Glutamatergic neuron (in vitro differentiated cells): ENCODE data around the gene SRSF11. TPM values are rescaled to one million over a fixed set of nuclear protein-coding genes. Genes with fewer than 3 reads are reported as not detected.
A peak's percentile ranks its signal among the peaks of the same experiment; 100 is the strongest.
"Not testable (repeated sequence)": the region's sequence is repeated elsewhere in the genome, so short reads cannot be mapped to it uniquely, and the experiment has no call there.

ENCODE experiments used
- DNase-seq: peaks from one replicate; pipeline ENCODE4 v3.0.0; 2022
- H3K27ac Mint-ChIP-seq: one replicate; pipeline ENCODE4 v1.8.0; 2020; ENCODE audit warnings: mild to moderate bottlenecking, mixed read lengths, inconsistent platforms; ENCODE audit not compliant: unreplicated experiment
- H3K27me3 Mint-ChIP-seq: one replicate; pipeline ENCODE4 v1.8.0; 2020; ENCODE audit warnings: mild to moderate bottlenecking, moderate library complexity, mixed read lengths, inconsistent platforms; ENCODE audit not compliant: unreplicated experiment
- H3K36me3 Mint-ChIP-seq: one replicate; pipeline ENCODE4 v1.8.0; 2020; ENCODE audit warnings: mild to moderate bottlenecking, mixed read lengths, inconsistent platforms; ENCODE audit not compliant: unreplicated experiment
- H3K4me1 Mint-ChIP-seq: one replicate; pipeline ENCODE4 v1.8.0; 2020; ENCODE audit warnings: mild to moderate bottlenecking, low read depth, mixed read lengths, inconsistent platforms; ENCODE audit not compliant: unreplicated experiment
- H3K4me3 Mint-ChIP-seq: one replicate; pipeline ENCODE4 v1.8.0; 2020; ENCODE audit warnings: mild to moderate bottlenecking, mixed read lengths, inconsistent platforms; ENCODE audit not compliant: unreplicated experiment
- H3K9me3 Mint-ChIP-seq: one replicate; pipeline ENCODE4 v1.8.0; 2020; ENCODE audit warnings: mild to moderate bottlenecking, moderate library complexity, mixed read lengths, inconsistent platforms; ENCODE audit not compliant: unreplicated experiment
- total RNA-seq: library from RNA; stranded (reverse); fragmentation: NEBNext Ultra II Directional; extraction: Animal tissue kit (Norgen Biotek cat#: 25700); gene quantifications from one replicate; pipeline ENCODE4 v1.2.1, GENCODE V29; 2021; ENCODE audit not compliant: unreplicated experiment
- TF ChIP-seq, protein P1 (sequence below): fragments of 200-600 bp; sonication (generic); IDR thresholded peaks from one replicate; pipeline ENCODE4 v1.5.0; 2021; ENCODE audit not compliant: partially characterized antibody, unreplicated experiment

SRSF11 gene
- total RNA-seq, 1 donor from 2014 or later = 265 TPM

GRCh38 chr1:70204139-70204538, 17.0 kb upstream of the SRSF11 start:
- Mint-ChIP-seq H3K36me3 (no peaks in the 10 kb centered on the region), H3K4me1 (peaks cover 7% of the 10 kb centered on the region), H3K27ac (peak overlapping the region; percentile 96), H3K27me3 (peaks cover 9% of the 10 kb centered on the region), H3K4me3 (peak overlapping the region; percentile 96), H3K9me3 (peaks cover 12% of the 10 kb centered on the region)
- TF ChIP-seq, protein P1, sequence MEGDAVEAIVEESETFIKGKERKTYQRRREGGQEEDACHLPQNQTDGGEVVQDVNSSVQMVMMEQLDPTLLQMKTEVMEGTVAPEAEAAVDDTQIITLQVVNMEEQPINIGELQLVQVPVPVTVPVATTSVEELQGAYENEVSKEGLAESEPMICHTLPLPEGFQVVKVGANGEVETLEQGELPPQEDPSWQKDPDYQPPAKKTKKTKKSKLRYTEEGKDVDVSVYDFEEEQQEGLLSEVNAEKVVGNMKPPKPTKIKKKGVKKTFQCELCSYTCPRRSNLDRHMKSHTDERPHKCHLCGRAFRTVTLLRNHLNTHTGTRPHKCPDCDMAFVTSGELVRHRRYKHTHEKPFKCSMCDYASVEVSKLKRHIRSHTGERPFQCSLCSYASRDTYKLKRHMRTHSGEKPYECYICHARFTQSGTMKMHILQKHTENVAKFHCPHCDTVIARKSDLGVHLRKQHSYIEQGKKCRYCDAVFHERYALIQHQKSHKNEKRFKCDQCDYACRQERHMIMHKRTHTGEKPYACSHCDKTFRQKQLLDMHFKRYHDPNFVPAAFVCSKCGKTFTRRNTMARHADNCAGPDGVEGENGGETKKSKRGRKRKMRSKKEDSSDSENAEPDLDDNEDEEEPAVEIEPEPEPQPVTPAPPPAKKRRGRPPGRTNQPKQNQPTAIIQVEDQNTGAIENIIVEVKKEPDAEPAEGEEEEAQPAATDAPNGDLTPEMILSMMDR = no peak
- no peak for DNase-seq

- Mint-ChIP-seq H3K4me3 (peak overlapping the region; percentile 96), H3K9me3 (peaks cover 12% of the 10 kb centered on the region), H3K4me1 (peaks cover 7% of the 10 kb centered on the region), H3K27me3 (peaks cover 9% of the 10 kb centered on the region), H3K27ac (peak overlapping the region; percentile 96), H3K36me3 (no peaks in the 10 kb centered on the region)
- no peak for DNase-seq
- TF ChIP-seq, protein P1 = no peak
These were observed 16.6 kb upstream of the SRSF11 start for GRCh38 chr1:70204600-70204999.

DNA sequence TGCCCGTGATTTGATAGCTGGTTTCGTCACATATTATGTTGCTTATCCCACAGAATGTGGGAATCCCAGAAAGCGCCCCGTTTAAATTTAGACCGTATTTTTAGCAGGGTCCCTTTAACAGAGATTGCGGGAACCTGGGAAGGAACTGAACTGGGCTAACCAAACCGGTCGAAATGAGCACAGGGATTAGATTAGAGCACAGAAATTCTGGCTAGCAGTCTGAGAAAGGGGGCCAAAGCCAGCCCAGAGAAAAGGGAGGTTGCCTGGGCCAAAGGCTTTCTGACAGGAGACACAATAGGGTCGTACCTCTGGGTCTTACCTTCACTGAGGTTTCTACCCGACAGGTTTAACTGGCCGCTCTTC, 16.1 kb upstream of the SRSF11 start:
- Mint-ChIP-seq H3K4me3 (peak overlapping the region; percentile 96), H3K4me1 (peaks cover 7% of the 10 kb centered on the region), H3K36me3 (no peaks in the 10 kb centered on the region), H3K27ac (peak overlapping the region; percentile 96), H3K9me3 (peaks cover 12% of the 10 kb centered on the region), H3K27me3 (peaks cover 9% of the 10 kb centered on the region)
- TF ChIP-seq, protein P1 = no peak
- no peak for DNase-seq

DNA sequence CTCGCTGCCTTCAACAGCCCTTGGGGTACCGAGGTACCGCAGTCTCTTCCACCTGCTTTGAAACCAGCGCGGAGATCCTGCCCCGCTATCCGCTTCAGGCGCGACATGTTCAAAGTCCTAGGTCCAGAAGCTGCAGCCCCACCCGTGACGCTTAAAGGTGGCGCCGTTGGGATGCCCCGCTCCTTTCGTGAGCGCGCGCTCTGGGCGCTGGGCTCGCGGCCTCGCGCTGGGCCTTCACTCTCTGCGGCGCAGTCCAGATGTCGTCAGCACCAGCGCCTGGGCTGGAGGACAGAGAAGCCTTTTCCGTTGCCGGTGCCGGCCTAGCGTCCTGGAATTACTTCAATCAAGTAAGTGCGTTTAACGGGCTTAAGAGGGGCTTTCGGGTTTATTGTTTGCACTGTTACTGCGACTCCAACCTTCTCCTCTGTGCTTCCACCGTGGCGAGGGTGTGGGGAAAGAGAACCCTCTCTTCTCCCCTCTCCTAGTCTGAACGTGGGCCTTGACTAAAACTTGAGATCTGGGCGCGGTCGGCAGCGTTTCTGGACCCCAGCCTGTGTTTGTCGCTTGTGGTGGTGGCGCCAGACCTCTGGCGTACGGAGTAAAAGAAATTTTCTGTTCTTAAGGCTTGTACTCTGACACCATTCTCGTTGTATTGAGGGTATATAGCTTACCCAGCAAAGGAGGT, 15.6 kb upstream of the SRSF11 start, which contains the start of gene LRRC40:
LRRC40 (minus strand) TSS at position 146 of the 685 bp plus-strand sequence; CDS start at position 107, 39 bp downstream.
- Mint-ChIP-seq H3K36me3 (no peaks in the 10 kb centered on the region), H3K27ac (peak within 1 kb of the TSS; percentile 96), H3K4me1 (peaks cover 7% of the 10 kb centered on the region), H3K27me3 (peaks cover 9% of the 10 kb centered on the region), H3K4me3 (peak within 1 kb of the TSS; percentile 96), H3K9me3 (peaks cover 12% of the 10 kb centered on the region)
- TF ChIP-seq, protein P1 = no peak
- DNase-seq = peak; percentile 98

GRCh38 chr1:70206833-70207232, 14.3 kb upstream of the SRSF11 start:
- H3K36me3 Mint-ChIP-seq, DNase-seq, H3K27ac Mint-ChIP-seq, H3K27me3 Mint-ChIP-seq, H3K4me1 Mint-ChIP-seq: not testable (repeated sequence)
- Mint-ChIP-seq H3K9me3 (peaks cover 12% of the 10 kb centered on the region), H3K4me3 (peak overlapping the region; percentile 96)
